Stimulated activated CD4-positive, alpha-beta T cell treated with anti-CD3 and anti-CD28 coated beads, Interleukin-4, amount 100 ng/mL, for 1 hour (primary cell): ENCODE results near the gene PLEKHN1.
"Not testable (repeated sequence)": the region's sequence is repeated elsewhere in the genome, so short reads cannot be mapped to it uniquely, and the experiment has no call there.

Experiments used
- DNase-seq: peaks from one replicate; pipeline ENCODE4 v3.0.0-alpha.2; 2020

Gene PLEKHN1

DNA sequence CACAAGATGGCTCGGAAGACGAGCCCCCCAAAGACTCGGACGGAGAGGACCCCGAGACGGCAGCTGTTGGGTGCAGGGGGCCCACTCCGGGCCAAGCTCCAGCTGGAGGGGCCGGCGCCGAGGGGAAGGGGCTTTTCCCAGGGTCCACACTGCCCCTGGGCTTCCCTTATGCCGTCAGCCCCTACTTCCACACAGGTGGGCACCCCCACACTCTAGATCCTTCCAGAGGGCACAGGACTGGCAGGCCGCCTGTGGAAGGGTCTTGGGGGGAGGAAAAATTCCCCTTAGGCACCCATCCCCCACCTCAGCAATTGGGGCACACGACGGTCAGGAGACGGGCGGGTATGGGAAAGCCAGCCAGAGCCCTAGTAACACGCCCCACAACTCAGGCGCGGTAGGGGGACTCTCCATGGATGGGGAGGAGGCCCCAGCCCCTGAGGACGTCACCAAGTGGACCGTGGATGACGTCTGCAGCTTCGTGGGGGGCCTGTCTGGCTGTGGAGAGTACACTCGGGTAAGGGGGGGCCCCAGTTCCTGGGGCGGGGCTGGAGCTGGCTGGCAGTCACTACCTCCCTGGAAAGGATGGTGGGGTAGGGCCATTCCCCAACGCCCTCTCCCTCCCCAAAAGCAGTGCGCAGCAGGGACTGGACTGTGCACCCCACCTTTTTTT is 23.3 kb upstream of the PLEKHN1 start:
- no peak for DNase-seq

- no peak for DNase-seq
Observed at GRCh38 chr1:943545-944340, 22.5 kb upstream of the PLEKHN1 start.

DNA sequence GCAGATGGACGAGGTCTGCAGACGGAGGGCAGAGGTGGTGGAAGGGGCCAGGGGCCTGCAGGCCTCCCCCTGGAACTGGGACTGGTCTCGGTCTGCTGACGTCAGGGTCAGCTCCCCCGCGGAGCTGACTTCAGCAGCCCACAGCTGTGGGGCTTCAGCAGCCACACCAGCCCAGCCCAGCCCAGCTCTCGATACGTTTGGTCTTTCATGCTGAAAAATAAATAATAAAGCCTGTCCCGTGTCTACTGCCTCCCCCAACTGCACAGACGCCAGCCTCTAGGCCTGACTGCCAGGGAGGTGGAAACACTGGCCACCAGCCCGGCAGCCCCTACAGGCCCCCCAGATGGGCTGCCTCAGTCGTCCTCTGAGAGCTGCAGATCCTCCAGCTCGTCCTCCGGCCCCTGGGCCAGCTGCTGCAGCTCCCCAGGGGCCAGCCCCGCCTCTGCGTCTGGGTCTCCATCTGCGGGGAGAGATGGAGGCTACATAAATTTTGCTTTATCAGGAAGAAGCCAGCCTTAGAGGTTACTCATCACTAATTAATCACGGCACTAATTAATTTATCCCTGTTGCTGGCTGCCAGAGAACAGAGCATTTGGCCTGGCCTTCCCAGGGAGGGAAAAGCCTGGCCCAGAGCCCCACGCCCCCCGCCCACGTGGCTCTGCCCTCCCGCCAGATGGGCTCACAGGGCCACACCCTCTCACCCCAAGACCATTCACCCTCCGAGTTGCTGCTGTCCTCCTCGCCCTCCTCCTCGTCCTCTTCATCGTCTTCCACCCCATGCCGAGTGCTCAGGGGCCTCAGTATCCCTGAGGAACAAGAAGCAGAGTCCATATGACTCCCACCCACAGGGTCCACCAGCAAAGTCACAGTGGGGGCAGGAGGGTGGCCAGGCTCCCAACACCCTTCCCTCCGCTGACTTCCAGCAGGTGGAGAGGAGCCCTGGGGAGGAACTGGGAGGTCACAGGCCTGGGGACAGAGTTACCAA is 21.6 kb upstream of the PLEKHN1 start:
- no peak for DNase-seq

DNA sequence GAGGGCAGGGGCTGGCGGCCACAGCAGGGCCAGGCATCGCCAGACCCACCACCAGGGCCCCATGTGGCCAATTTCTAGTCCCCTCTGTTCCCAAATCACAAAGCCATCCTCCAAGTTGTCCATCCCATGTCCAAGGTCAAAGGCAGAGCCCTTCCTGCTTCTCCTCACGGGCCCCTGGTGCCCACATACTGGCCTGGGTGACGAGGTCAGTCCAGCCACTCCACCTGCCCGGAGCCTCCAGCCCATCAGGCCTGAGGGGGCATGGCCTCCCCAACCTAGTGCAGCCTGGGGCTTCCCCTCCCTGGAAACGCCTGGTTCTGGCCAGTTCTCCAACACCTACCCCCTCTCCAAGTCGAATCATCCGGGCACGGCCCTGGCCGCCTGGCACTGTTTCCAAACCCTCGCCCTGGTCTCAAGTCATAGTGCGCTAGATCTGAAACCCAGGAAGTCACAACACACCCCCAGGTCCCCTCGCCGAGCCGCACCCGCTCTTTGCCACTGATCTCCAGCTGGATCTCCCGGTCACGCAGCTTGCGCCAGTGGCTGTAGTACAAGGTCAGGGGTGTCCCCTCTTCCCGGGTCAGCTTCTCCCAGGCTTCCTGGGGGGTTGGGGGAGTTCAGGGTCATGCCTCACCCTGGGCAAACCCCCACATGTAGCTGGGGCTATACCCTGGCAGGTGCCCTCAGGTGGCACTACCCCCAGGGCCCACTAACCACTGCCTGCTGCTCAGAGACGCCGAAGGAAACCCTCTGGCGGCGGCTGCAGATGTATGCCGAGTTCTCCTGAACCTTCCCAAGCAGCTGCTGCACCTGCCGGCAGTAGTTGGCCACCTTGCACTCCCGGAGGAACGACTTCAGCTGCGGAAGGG is 20.4 kb upstream of the PLEKHN1 start:
- DNase-seq: no peak

DNA sequence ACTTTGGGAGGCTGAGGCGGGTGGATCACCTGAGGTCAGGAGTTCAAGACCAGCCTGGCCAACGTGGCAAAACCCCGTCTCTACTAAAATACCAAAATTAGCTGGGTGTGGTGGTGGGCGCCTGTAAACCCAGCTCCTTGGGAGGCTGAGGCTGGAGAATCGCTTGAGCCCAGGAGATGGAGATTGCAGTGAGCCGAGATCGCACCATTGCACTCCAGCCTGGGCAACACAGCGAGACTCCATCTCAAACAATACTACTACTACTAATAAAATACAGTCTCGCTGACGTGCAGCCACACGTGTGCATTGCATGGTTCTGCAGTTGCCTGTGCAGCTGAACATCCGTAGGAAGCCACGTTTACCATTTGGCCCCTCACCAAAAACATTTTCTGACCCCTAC is 19.5 kb upstream of the PLEKHN1 start:
- not testable (repeated sequence) for DNase-seq

DNA sequence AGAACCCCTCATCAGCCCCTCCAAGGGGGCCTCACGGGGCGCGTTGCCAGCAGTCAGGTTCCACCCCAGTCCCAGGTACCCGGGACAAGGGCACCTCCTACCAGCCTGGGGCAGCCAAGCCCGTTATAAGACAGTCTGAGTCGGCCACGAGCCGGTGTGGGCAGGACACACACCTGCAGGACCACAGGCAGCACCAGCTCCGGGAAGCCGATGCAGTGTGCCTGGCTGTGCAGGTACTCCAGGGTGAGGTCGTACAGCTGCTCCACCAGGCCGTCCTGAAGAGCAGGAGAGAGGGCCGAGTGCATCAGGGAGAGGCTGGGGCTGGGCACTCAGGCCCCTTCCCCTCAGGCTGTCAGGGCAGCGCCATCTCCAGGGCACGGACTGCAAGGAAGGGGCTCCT is 18.3 kb upstream of the PLEKHN1 start:
- DNase-seq: no peak

- no peak for DNase-seq
Observed at GRCh38 chr1:950268-950667, 16.0 kb upstream of the PLEKHN1 start.

GRCh38 chr1:950881-951280 is 15.4 kb upstream of the PLEKHN1 start:
- no peak for DNase-seq

DNA sequence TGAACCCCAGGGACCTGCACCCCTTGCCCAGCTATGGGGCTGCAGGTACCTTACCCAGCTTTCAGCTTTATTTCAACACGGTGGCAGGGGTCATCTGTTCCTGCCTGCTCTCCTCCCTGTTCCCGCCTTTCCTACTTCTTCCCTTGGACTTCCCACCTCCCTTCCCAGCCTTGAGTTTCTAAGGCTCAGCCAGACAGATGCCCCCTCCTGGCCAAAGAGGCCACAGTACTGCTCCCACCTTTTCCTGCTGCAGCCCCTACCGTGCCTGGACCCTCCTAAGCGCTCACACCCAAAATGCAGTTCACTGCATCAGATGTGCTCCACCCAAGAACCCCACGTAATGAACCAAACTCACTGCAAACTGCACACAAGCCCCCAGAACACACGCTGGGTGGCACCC is 14.9 kb upstream of the PLEKHN1 start:
- no peak for DNase-seq

DNA sequence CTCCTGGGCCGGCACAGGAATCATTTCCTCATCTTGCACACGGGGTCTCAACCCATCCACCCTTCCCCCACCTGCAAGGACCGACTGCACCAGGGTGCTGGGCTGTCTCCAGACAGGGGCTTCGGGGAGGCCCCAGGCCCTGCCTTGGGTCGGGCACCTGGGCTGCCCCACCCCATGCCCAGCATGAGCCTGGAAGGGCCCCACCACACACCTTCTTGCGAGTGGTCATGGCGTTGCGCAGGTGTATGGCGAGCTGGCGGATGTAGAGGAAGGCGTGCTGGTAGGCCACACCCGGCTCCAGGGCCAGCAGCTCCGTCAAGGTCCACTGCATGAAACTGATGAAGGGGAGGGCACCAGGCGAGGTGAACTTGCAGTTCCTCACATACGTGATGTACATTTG is 14.1 kb upstream of the PLEKHN1 start:
- no peak for DNase-seq

GRCh38 chr1:952603-953002 is 13.7 kb upstream of the PLEKHN1 start:
- DNase-seq: no peak

GRCh38 chr1:953524-954320 is 12.6 kb upstream of the PLEKHN1 start:
- DNase-seq: no peak

GRCh38 chr1:954927-955326 is 11.4 kb upstream of the PLEKHN1 start:
- no peak for DNase-seq

DNA sequence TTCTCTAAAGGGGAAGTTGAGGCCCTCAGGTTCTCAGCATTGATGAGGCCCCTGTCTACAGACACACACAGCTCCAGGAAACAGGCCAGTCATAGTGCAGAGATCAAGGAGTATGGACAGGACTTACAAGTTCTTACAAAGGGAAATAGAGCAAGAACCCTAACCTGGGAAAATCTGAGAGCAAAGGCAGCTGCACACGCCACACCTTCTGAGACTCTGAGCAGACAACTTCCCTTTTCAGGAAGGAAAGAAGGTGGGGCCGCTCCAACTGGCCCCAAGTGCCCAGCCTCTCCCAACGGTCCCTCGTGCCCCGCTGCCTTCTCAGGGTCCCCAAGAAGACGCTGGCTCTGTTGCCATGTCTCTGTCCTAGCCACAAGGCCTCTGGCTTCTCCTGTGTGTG is 10.8 kb upstream of the PLEKHN1 start:
- no peak for DNase-seq

DNA sequence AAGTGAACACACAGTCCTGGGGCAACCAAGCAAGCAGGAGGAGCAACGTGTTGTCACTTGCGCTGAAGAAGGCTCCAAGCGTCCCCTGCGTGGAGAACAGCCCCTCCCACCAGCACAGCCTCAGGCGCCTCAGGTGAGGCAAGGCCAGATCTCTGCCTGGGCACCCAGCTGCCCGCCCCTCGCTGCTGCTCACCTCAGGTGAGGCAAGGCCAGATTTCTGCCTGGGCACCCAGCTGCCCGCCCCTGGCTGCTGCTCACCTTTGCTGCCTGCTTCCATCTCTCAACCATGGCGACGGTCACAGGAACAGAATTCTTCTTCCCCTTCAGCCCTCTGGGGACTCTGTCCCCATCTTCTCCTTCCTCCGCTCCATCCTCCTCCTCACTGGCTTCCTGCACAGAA is 9.6 kb upstream of the PLEKHN1 start:
- DNase-seq: no peak

DNA sequence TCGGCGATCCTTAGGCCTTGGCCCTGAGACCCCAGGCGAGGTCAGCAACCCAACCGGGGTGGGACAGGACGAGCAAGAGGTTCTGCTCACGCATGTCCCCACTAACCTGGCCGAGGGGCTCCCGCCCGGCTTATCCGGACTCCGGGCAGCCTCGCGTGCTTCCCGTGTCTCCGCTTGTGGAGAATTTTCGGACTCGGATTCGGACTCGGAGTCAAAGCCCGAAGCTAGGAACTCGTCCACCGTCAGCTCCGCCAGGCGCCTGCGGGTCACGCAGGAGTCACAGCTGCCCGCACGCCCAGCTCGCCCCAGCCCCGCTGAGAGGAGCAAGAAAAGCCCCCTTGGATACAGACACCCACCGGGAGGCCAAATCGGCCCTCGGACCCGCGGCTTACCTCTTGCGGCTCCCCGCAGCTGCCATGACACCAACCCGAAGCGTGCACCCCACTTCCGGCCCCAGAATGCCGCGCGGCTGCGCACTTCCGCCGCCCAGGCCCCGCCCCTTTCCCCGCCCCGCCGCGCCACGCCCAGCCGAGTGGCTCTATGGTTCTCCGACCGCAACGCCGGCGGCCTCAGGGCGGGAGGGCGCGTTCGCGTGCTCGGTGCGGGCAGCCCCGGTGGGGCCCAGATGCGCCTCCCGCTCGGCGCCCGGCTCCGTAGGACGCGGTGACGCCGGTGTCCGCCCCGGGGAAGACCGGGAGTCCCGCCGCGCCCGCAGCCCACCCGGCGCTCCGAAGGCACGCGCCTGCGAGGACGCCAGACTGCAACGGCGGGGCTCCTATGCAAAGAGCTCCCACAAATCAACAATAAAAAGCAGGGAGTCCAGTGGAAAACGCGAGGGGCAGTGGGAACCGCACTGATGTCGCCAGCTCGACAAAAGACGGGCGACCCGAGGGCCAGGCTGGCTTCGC is 7.2 kb upstream of the PLEKHN1 start, which contains the start of gene NOC2L:
Gene NOC2L, minus strand, starts transcription at position 434 of the 908 bp plus-strand sequence. Its CDS starts 16 bp downstream, at position 418.
- peak; percentile 97 for DNase-seq

DNA sequence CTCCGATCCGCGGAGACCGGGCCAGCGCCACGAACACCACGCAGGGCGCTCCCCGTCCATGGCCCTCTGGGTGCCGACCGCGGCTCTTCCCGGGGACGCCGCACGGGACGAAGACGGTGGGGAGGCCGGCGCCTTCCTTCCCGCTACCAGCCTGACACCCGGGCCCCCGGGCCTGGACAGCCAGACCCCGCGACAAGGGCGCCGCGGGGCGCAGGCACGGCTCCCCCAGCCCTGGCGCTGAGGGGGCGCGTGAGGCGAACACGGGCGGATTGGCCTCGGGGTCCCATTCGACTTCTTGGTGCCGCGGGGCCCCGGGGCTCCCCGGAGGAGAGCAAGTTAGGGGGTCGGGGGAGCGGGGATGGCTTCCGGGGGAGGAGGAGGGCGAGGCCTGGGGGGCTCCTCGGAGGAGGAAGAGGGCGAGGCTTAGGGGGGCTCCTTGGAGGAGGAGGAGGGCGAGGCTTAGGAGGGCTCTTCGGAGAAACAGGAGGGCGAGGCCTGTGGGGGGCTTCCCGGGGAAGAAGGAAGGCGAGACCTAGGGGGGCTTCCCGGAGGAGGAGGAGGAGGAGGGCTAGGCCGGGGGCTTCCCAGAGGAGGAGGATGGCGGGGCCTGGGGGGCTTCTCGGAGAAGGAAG is 6.4 kb upstream of the PLEKHN1 start:
- no peak for DNase-seq

DNA sequence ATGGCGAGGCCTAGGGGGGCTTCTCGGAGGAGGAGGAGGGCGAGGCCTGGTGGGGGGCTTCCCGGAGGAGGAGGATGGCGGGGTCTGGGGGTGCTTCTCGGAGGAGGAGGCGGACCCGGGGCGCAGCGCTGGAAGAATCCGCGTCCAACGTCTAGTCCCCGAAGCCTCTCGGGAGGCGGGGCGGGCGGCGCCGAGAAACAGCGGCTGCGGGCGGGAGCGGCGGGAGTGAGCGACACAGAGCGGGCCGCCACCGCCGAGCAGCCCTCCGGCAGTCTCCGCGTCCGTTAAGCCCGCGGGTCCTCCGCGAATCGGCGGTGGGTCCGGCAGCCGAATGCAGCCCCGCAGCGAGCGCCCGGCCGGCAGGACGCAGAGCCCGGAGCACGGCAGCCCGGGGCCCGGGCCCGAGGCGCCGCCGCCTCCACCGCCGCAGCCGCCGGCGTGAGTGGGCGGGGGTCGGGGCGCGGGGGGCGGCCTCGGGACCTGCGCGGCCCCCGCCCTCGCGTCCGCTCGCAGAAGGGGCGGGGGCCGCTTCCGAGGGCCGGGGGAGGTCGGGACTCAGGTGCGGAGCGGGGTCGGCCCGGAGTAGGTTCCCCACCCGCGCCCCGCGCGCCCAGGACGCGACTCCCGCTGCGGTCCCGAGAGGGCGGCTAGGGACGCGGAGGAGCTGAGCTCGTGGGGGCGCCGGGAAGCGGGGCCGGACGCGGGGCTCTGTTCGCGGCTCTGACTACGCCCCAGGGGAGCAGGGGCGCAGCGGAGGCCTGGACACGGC is 5.7 kb upstream of the PLEKHN1 start, which contains the start of gene KLHL17:
Gene KLHL17, plus strand, starts transcription at position 222 of the 769 bp plus-strand sequence. Its CDS starts 110 bp downstream, at position 332.
- peak; percentile 87 for DNase-seq
